NB4 (cell line): ENCODE results near the gene RREB1.

Experiments
- CTCF ChIP-seq: IDR thresholded peaks from one replicate; pipeline ENCODE4 v1.5.1; 2012; ENCODE audit warnings: low read depth, low read length
- MAX ChIP-seq: IDR thresholded peaks from 2 replicates; pipeline ENCODE4 v1.6.1; 2011; ENCODE audit warnings: low read depth, low read length
- MYC ChIP-seq: IDR thresholded peaks from 2 replicates; pipeline ENCODE4 v1.6.1; 2011; ENCODE audit warnings: low read depth, low read length
- POLR2A ChIP-seq: IDR thresholded peaks from 2 replicates; pipeline ENCODE4 v1.6.1; 2011; ENCODE audit warnings: mild to moderate bottlenecking; ENCODE audit not compliant: insufficient read length; ENCODE audit errors: extremely low read depth

GRCh38 chr6:7230327-7230691 is 122.5 kb downstream of the RREB1 start:
- TF ChIP-seq CTCF (no peak), POLR2A (no peak), MAX (no peak), MYC (no peak)
